ENCODE measurements around the gene NELL1.

Gene NELL1

GRCh38 chr11:21144531-21144930 lies 475.1 kb downstream of the NELL1 start:
- no peak for DNase-seq (ENCODE audit: low read depth)
- H3K4me3 ChIP-seq (ENCODE audit: low read length), result no peak overlapping the region
- TF ChIP-seq CTCF (conservative IDR thresholded peaks at IDR 0.05; ENCODE audit: low read depth, low read length), result no peak

GRCh38 chr11:21148376-21148775 lies 479.0 kb downstream of the NELL1 start:
- DNase-seq (ENCODE audit: low read depth), result no peak
- TF ChIP-seq CTCF (conservative IDR thresholded peaks at IDR 0.05; ENCODE audit: low read depth, low read length), result no peak
- no peak overlapping the region for H3K4me3 ChIP-seq (ENCODE audit: low read length)

GRCh38 chr11:21160140-21160539 lies 490.8 kb downstream of the NELL1 start:
- no peak overlapping the region for H3K4me3 ChIP-seq (ENCODE audit: low read length)
- TF ChIP-seq CTCF (conservative IDR thresholded peaks at IDR 0.05; ENCODE audit: low read depth, low read length), result no peak
- DNase-seq (ENCODE audit: low read depth), result no peak

GRCh38 chr11:21169639-21170038 lies 500.3 kb downstream of the NELL1 start:
- no peak overlapping the region for H3K4me3 ChIP-seq (ENCODE audit: low read length)
- TF ChIP-seq CTCF (conservative IDR thresholded peaks at IDR 0.05; ENCODE audit: low read depth, low read length), result no peak
- no peak for DNase-seq (ENCODE audit: low read depth)

- DNase-seq (ENCODE audit: low read depth), result no peak
- TF ChIP-seq CTCF (conservative IDR thresholded peaks at IDR 0.05; ENCODE audit: low read depth, low read length), result no peak
- no peak overlapping the region for H3K4me3 ChIP-seq (ENCODE audit: low read length)
These were observed 504.1 kb downstream of the NELL1 start for GRCh38 chr11:21173476-21173875.

- TF ChIP-seq CTCF (conservative IDR thresholded peaks at IDR 0.05; ENCODE audit: low read depth, low read length), result no peak
- no peak for DNase-seq (ENCODE audit: low read depth)
- no peak overlapping the region for H3K4me3 ChIP-seq (ENCODE audit: low read length)
These were observed 505.4 kb downstream of the NELL1 start for GRCh38 chr11:21174781-21175180.

- no peak for DNase-seq (ENCODE audit: low read depth)
- no peak for TF ChIP-seq CTCF (conservative IDR thresholded peaks at IDR 0.05; ENCODE audit: low read depth, low read length)
- no peak overlapping the region for H3K4me3 ChIP-seq (ENCODE audit: low read length)
These were observed 508.0 kb downstream of the NELL1 start for GRCh38 chr11:21177379-21177778.

All from retinal pigment epithelial cell (primary cell).